ENCODE data around the gene ARL10. TPM values are rescaled to one million over a fixed set of nuclear protein-coding genes. Genes with fewer than 3 reads are reported as not detected.

The ARL10 gene
- polyA plus RNA-seq, 3 donors = 0.04 to 0.93 TPM; not detected in 1

DNA sequence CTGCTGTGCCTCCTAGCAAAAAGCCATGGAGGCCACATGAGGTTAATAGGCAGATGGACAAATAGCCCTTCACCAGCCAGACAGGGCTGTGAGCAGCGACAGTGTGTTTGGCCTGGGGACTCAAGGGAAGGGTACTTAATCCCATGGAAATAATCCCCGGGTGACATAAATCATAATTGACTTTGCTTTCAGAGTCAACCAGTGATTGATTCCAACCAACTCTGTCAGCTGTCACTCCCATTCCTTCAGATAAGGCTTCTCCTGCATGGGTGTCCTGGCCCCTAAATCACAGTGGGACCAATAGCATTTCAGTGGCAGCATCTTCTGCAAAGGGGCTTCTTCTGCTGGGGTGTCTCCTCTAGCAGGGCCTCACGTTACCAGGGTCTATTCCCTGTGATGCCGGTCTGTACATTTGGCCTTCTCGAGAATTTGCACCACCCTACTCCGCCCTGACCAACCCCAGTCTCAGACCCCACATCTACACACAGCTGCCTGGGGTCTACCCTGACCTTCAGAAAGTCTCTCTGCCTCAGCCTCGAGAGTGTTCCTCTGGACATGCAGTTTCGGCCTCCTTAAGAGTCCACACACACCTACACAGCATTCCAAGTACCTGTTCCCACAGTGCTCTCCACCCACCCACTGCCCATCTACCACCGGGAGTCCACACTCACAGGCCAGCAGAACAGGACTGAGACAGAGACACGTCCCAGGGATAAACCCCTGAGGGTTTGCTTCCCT is 47.4 kb downstream of the ARL10 start:
- Mint-ChIP-seq H3K4me1 (peaks cover 48% of the 10 kb centered on the region), H3K9me3 (no peaks in the 10 kb centered on the region), H3K36me3 (peaks cover 35 to 44% of the 10 kb centered on the region in 2 donors), H3K4me3 (no peak overlapping the region), H3K27me3 (ENCODE audit: low read depth in 3 of 3) (peaks cover 0 to 4% (median 0%) of the 10 kb centered on the region in 3 donors), H3K27ac (peak overlapping the region in 4 of 7 donors; percentile 5 to 80 (median 38))
- no peak for DNase-seq
- Histone ChIP-seq H4K20me1 (ENCODE audit: insufficient read depth, low read length) (peaks cover 24% of the 10 kb centered on the region), H3K27me3 (ENCODE audit: control insufficient read depth in 2 of 2, insufficient read depth in 2 of 2, low read length in 2 of 2) (no peaks in the 10 kb centered on the region), H3K9ac (ENCODE audit: insufficient read depth, low read length, poor library complexity, severe bottlenecking) (peak overlapping the region; percentile 21), H3K9me3 (replicated peaks in 1 of 2; ENCODE audit: control insufficient read depth in 1 of 2, insufficient read depth in 1 of 2, low read length in 2 of 2) (no peaks in the 10 kb centered on the region), H3K4me1 (ENCODE audit: control insufficient read depth in 1 of 2, insufficient read depth in 2 of 2, low read length in 2 of 2) (peaks cover 16 to 23% of the 10 kb centered on the region in 2 donors), H2AFZ (ENCODE audit: insufficient read depth, low read depth, low read length, poor library complexity, severe bottlenecking) (no peak overlapping the region), H3K4me2 (replicated peaks; ENCODE audit: extremely low read depth, low read length, poor library complexity, severe bottlenecking) (no peak overlapping the region), H3K36me3 (replicated peaks in 1 of 2; ENCODE audit: control insufficient read depth in 1 of 2, insufficient read depth in 2 of 2, low read length in 2 of 2) (peaks cover 20 to 36% of the 10 kb centered on the region in 2 donors), H3K79me2 (ENCODE audit: insufficient read depth, low read length) (peaks cover 36% of the 10 kb centered on the region), H3K27ac (ENCODE audit: low read depth in 1 of 2, low read length in 2 of 2) (no peak overlapping the region), H3K4me3 (replicated peaks in 1 of 3; ENCODE audit: low read depth in 2 of 3, low read length in 3 of 3) (no peak overlapping the region)
- 92% methylated on average over 10 of the region's 10 CpGs for WGBS (ENCODE audit: insufficient coverage)
- TF ChIP-seq, protein P1, sequence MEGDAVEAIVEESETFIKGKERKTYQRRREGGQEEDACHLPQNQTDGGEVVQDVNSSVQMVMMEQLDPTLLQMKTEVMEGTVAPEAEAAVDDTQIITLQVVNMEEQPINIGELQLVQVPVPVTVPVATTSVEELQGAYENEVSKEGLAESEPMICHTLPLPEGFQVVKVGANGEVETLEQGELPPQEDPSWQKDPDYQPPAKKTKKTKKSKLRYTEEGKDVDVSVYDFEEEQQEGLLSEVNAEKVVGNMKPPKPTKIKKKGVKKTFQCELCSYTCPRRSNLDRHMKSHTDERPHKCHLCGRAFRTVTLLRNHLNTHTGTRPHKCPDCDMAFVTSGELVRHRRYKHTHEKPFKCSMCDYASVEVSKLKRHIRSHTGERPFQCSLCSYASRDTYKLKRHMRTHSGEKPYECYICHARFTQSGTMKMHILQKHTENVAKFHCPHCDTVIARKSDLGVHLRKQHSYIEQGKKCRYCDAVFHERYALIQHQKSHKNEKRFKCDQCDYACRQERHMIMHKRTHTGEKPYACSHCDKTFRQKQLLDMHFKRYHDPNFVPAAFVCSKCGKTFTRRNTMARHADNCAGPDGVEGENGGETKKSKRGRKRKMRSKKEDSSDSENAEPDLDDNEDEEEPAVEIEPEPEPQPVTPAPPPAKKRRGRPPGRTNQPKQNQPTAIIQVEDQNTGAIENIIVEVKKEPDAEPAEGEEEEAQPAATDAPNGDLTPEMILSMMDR (IDR thresholded peaks at IDR 0.05) = no peak
- intact Hi-C loops (cut with micrococcal nuclease) = loop anchor here (10.0 kb wide), 2 partner anchors 122 to 1722 kb away; partner anchors contain the start of genes RMND5B (in 1 of the 2) and RNF44 (in 1 of the 2)

DNA sequence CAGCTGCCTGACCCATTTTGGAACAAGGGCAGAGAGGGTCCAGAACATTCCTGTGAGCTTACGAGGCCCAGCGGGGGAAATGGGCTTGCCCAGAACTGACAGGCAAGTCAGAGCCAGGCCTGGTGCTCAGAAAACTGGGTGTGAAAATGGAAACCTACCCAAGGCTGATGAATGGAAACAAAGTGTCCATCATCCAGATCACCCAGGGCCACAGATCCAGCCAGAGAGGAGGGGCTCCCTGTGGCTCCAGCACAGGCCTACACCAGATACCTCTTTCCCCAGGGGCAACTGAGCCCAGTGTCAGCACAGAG is 47.9 kb downstream of the ARL10 start:
- no peaks in the 10 kb centered on the region for H3K9me3 ChIP-seq (replicated peaks in 1 of 2; ENCODE audit: control insufficient read depth in 1 of 2, insufficient read depth in 1 of 2, low read length in 2 of 2)
- H3K4me1 ChIP-seq (ENCODE audit: control insufficient read depth in 1 of 2, insufficient read depth in 2 of 2, low read length in 2 of 2) = peaks cover 16 to 23% of the 10 kb centered on the region in 2 donors
- H3K4me3 ChIP-seq (replicated peaks in 1 of 3; ENCODE audit: low read depth in 2 of 3, low read length in 3 of 3) = no peak overlapping the region
- intact Hi-C loops (cut with micrococcal nuclease) = loop anchor here (10.0 kb wide), 2 partner anchors 122 to 1722 kb away; partner anchors contain the start of genes RMND5B (in 1 of the 2) and RNF44 (in 1 of the 2)
- no peak overlapping the region for H3K4me2 ChIP-seq (replicated peaks; ENCODE audit: extremely low read depth, low read length, poor library complexity, severe bottlenecking)
- peaks cover 17 to 31% of the 10 kb centered on the region in 2 donors for H3K36me3 ChIP-seq (replicated peaks in 1 of 2; ENCODE audit: control insufficient read depth in 1 of 2, insufficient read depth in 2 of 2, low read length in 2 of 2)
- peak overlapping the region; percentile 21 for H3K9ac ChIP-seq (ENCODE audit: insufficient read depth, low read length, poor library complexity, severe bottlenecking)
- DNase-seq = no peak
- Mint-ChIP-seq H3K4me3 (no peak overlapping the region), H3K27ac (peak overlapping the region in 3 of 7 donors; percentile 5 to 80 (median 26)), H3K4me1 (peaks cover 48% of the 10 kb centered on the region), H3K36me3 (peaks cover 30 to 39% of the 10 kb centered on the region in 2 donors), H3K27me3 (ENCODE audit: low read depth in 3 of 3) (peaks cover 0 to 4% (median 0%) of the 10 kb centered on the region in 3 donors), H3K9me3 (no peaks in the 10 kb centered on the region)
- no peak overlapping the region for H2AFZ ChIP-seq (ENCODE audit: insufficient read depth, low read depth, low read length, poor library complexity, severe bottlenecking)
- no peaks in the 10 kb centered on the region for H3K27me3 ChIP-seq (ENCODE audit: control insufficient read depth in 2 of 2, insufficient read depth in 2 of 2, low read length in 2 of 2)
- WGBS (ENCODE audit: insufficient coverage) = 100% methylated on average over 2 of the region's 2 CpGs
- no peak overlapping the region for H3K27ac ChIP-seq (ENCODE audit: low read depth in 1 of 2, low read length in 2 of 2)
- TF ChIP-seq, protein P1 (IDR thresholded peaks at IDR 0.05) = no peak
- H4K20me1 ChIP-seq (ENCODE audit: insufficient read depth, low read length) = peaks cover 24% of the 10 kb centered on the region
- H3K79me2 ChIP-seq (ENCODE audit: insufficient read depth, low read length) = peaks cover 36% of the 10 kb centered on the region
